ENCODE results near the gene STMN3.

Gene STMN3

GRCh38 chr20:63590218-63591146, 62.7 kb downstream of the STMN3 start:
- TF ChIP-seq YY1 (IDR thresholded peaks at IDR 0.05; ENCODE audit: insufficient read depth, insufficient read length) (no peak), SUZ12 (IDR thresholded peaks at IDR 0.05; ENCODE audit: extremely low read depth, insufficient read depth, insufficient read length) (no peak), ZNF274 (IDR thresholded peaks at IDR 0.05; ENCODE audit: low read depth, low read length) (no peak)
- Histone ChIP-seq H3K27me3 (ENCODE audit: insufficient read depth, insufficient read length) (no peaks in the 10 kb centered on the region), H3K4me1 (ENCODE audit: insufficient read depth, insufficient read length) (peaks cover 21% of the 10 kb centered on the region), H3K9me3 (ENCODE audit: insufficient read depth, low read length) (no peaks in the 10 kb centered on the region), H3K9ac (ENCODE audit: insufficient read length, low read depth) (no peak overlapping the region), H3K36me3 (ENCODE audit: insufficient read depth, insufficient read length, low read length) (peaks cover 63% of the 10 kb centered on the region), H3K4me3 (ENCODE audit: insufficient read length, low read depth) (no peak overlapping the region)
- no peak for DNase-seq (ENCODE audit: low read depth, low spot score)

Data from NT2/D1 (cell line).